RWPE2 (cell line): ENCODE results near the gene GP1BA.
A peak's percentile ranks its signal among the peaks of the same experiment; 100 is the strongest.

ENCODE experiments used
- ATAC-seq: fragments of 200-7000 bp; cut with Tn5 transposase; 3 replicates; pipeline ENCODE4 v1.9.1; 2021; ENCODE audit warnings: low read depth
- DNase-seq: peaks from one replicate; pipeline ENCODE4 v3.0.0-alpha.2; 2020; ENCODE audit warnings: low spot score
- H3K27ac ChIP-seq: fragments of 450-650 bp; 2 replicates; pipeline ENCODE4 v1.5.1; 2017; ENCODE audit warnings: mild to moderate bottlenecking; ENCODE audit not compliant: poor library complexity, severe bottlenecking
- H3K27me3 ChIP-seq: fragments of 250-450 bp; sonication (Bioruptor Pico); 2 replicates; pipeline ENCODE4 v1.5.1; 2021; ENCODE audit warnings: mild to moderate bottlenecking, moderate library complexity; ENCODE audit not compliant: insufficient read depth, poor library complexity, severe bottlenecking
- H3K36me3 ChIP-seq: fragments of 250-450 bp; sonication (Bioruptor Pico); 2 replicates; pipeline ENCODE4 v1.5.1; 2020; ENCODE audit warnings: low read depth, mild to moderate bottlenecking, moderate library complexity
- H3K4me1 ChIP-seq: fragments of 250-450 bp; sonication (Bioruptor Pico); 2 replicates; pipeline ENCODE4 v1.5.1; 2021; ENCODE audit warnings: mild to moderate bottlenecking, moderate library complexity; ENCODE audit not compliant: insufficient read depth, poor library complexity, severe bottlenecking
- H3K4me3 ChIP-seq: fragments of 250-450 bp; sonication (Bioruptor Pico); 2 replicates; pipeline ENCODE4 v1.5.1; 2021; ENCODE audit warnings: mild to moderate bottlenecking, moderate library complexity; ENCODE audit not compliant: severe bottlenecking
- H3K9me3 ChIP-seq: fragments of 250-450 bp; sonication (Bioruptor Pico); 2 replicates; pipeline ENCODE4 v1.5.1; 2021; ENCODE audit warnings: mild to moderate bottlenecking, moderate library complexity; ENCODE audit not compliant: severe bottlenecking
- CTCF ChIP-seq: fragments of 450-650 bp; IDR thresholded peaks from one replicate; pipeline ENCODE4 v1.5.1; 2017; ENCODE audit warnings: mild to moderate bottlenecking, moderate library complexity; ENCODE audit not compliant: poor library complexity, severe bottlenecking

GP1BA gene

DNA sequence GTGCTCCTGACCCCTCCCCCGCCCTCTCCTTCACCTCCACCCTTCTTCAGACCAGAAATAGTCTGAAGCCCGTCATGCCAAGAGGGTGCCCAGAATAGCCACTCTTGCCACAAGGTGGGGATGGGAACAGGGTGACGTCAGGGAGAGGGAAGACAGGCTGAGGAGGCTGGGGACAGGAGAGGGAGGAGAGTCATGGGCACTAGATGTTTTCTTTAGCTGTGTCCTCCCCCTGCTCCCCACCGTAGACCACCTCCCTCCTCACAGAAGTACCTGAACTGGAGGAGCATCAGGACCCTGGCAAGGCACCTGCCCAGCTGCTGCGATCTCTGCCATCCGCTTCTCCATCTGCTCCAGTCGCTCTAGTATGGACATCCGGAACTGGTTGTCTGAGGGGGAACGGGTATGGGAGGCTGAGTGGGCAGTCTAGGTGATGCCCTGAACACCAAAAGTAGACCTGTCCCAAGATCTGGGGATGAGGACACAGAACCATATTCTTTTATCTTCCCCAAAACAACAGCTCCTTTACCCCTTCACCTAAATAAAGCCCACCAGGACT lies 42.1 kb downstream of the GP1BA start:
- ATAC-seq: no peak
- Histone ChIP-seq H3K27me3 (no peaks in the 10 kb centered on the region), H3K36me3 (peaks cover 60% of the 10 kb centered on the region), H3K9me3 (no peaks in the 10 kb centered on the region), H3K4me1 (peaks cover 5% of the 10 kb centered on the region), H3K27ac (no peak overlapping the region), H3K4me3 (no peak overlapping the region)
- no peak for DNase-seq
- TF ChIP-seq CTCF: no peak

GRCh38 chr17:4978726-4979125 lies 46.6 kb downstream of the GP1BA start:
- Histone ChIP-seq H3K4me1 (no peaks in the 10 kb centered on the region), H3K9me3 (no peaks in the 10 kb centered on the region), H3K27me3 (no peaks in the 10 kb centered on the region), H3K36me3 (peaks cover 75% of the 10 kb centered on the region), H3K27ac (no peak overlapping the region), H3K4me3 (no peak overlapping the region)
- no peak for TF ChIP-seq CTCF
- no peak for ATAC-seq
- DNase-seq: no peak

DNA sequence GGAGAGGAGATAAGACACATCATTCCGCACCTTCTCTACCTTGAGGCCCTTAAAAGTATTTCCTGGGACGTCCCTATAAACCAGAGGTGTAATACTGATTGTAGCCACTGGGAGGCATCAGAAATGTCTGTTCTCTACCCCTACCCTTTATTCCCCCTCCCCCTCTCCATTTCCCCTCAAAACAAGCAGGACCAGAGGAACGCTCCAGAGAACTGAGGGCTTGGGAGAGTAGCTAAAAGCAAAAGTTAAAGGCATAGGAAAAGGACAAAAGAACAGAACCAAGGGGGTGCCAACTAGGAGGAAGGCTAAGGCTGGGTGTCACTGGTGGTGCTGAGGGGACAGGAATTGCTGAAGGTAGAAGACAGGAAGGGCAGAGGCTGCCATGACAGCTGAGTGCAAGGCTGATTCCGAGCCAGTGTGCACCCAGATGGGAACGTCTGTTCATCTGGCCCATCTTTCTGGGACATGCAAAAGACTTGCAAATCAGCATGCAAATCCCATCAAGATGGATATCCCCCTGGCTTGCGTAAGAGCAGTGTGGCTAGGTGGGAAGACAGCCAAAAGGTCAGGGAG lies 48.7 kb downstream of the GP1BA start:
- H3K27me3 ChIP-seq: no peaks in the 10 kb centered on the region
- H3K4me1 ChIP-seq: no peaks in the 10 kb centered on the region
- H3K9me3 ChIP-seq: no peaks in the 10 kb centered on the region
- peak; percentile 48 for TF ChIP-seq CTCF
- DNase-seq: no peak
- ATAC-seq: no peak
- H3K4me3 ChIP-seq: no peak overlapping the region
- peaks cover 81% of the 10 kb centered on the region for H3K36me3 ChIP-seq
- no peak overlapping the region for H3K27ac ChIP-seq

- no peak overlapping the region for H3K27ac ChIP-seq
- DNase-seq (no peak), ATAC-seq (no peak)
- no peaks in the 10 kb centered on the region for H3K9me3 ChIP-seq
- no peak for TF ChIP-seq CTCF
- H3K27me3 ChIP-seq: no peaks in the 10 kb centered on the region
- peaks cover 2% of the 10 kb centered on the region for H3K4me1 ChIP-seq
- peaks cover 69% of the 10 kb centered on the region for H3K36me3 ChIP-seq
- H3K4me3 ChIP-seq: no peak overlapping the region
Measured at GRCh38 chr17:4982305-4982704, 50.2 kb downstream of the GP1BA start.
